Fibroblast of lung (primary cell): ENCODE results near the gene NRCAM.

ENCODE experiments used
- CTCF ChIP-seq, 2 donors: IDR thresholded peaks in 1 of 2; conservative IDR thresholded peaks in 1 of 2; 1 replicate in 1 of 2; 2 replicates in 1 of 2; pipeline ENCODE4 v1.5.1; 2011 to 2012; ENCODE audit warnings: low read length in 2 of 2, control low read depth in 1 of 2, inconsistent platforms in 1 of 2, low read depth in 1 of 2, mild to moderate bottlenecking in 1 of 2
- EZH2 ChIP-seq: IDR thresholded peaks from 2 replicates; pipeline ENCODE4 v1.5.1; 2012; ENCODE audit warnings: low read length, control low read depth, mild to moderate bottlenecking; ENCODE audit errors: missing control alignments

DNA sequence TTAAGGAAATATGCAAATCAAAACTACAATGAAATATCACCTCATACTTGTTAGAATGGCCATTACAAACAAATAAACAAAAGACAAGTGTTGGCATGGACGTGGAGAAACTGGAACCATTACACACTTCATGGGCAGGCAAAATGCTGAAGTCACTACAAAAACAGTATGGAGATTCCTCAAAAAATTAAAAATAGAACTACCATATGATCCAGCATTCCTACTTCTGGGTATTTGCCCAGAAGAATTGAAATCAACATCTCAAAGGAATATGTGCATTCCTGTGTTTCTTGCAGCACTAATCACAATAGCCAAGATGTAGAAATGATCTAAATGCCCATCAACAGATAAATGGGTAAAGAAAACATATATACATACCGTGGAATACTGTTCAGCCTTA, 83.6 kb downstream of the NRCAM start:
- TF ChIP-seq CTCF (conservative IDR thresholded peaks at IDR 0.05 in 1 of 2, IDR thresholded peaks at IDR 0.05 in 1 of 2; ENCODE audit: low read depth in 1 of 2, low read length in 2 of 2) (no peak), EZH2 (no peak)
